ENCODE results near the gene KLK2.

Gene KLK2

DNA sequence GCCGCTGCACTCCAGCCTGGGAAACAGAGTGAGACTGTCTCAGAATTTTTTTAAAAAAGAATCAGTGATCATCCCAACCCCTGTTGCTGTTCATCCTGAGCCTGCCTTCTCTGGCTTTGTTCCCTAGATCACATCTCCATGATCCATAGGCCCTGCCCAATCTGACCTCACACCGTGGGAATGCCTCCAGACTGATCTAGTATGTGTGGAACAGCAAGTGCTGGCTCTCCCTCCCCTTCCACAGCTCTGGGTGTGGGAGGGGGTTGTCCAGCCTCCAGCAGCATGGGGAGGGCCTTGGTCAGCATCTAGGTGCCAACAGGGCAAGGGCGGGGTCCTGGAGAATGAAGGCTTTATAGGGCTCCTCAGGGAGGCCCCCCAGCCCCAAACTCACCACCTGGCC lies at the start of gene KLK2:
KLK2 (plus strand) TSS at position 384 of the 400 bp plus-strand sequence. CDS start 35 bp downstream, outside the sequence.
- no peak for DNase-seq

DNA sequence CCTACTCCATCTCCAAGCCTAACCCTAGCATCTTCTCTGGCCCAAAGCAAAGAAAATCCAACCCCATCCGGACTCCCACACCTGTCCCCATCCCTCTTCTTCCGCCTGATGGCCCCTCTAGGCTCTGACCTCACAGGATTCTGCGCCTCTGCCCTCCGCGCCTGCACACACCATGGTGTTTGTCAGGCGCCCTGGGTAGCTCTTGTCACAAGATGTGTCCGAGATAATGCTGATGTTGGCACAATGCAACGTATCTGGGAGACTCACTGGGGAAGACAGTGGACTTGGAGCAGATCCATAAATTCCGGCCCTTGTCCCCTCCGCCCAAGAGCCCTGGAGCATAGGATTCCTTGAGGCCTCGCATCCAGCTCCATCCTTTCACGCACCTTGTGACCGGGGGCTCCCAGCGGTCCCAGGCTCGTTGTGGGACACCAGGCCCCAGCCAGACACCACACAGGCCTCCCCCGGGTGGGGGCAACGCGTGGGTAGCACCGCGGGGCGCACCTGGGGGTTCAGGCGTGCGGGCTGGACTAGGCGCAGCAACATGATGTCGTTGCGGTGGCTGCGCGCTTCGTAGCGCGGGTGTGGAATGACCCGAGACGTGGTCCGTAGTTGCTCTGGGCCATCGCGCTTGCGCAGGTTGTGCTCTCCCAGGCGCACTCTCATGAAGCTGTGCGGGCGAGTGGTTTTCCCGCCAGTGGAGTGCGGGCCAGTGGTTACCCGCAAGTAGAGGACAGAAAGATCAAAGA lies 46.6 kb upstream of the KLK2 start:
- no peak for DNase-seq

DNA sequence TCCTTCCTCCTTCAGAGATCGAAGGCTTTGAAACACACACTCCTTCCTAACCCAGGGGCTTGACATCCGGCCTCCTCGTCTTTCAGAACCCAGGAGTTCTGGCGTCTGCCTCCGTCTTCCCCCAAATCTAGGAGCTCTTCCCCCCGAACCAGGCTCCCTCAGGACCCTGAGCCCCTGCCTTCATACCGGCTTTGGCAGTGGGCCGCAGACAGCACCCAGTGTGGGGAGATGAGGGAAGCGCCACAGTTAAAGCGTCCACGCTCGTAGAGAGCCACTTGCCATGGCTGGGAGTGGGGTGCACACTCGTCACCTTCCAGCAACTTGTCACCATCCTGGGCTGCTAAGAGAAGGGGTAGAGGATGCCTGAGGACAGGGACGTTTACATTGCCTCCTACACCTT lies 45.8 kb upstream of the KLK2 start:
- no peak for DNase-seq

DNA sequence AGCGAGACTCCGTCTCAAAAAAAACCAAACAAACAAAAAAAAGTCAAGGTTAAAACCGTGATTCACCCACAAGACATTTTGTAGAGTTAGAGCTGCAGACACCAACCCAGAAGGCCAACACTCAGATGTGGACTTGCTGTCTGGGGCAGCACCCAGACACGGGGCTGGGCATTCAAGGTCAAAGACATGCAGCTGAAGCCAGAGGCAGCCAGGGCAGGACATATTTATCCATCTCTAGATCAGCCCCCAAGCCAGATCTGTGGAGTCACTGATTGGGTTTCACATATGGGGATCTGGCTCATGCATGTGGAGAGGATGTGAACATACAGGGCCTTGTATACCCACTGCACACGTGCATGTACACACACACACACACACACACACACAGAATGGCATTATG lies 43.4 kb upstream of the KLK2 start:
- no peak for DNase-seq

DNA sequence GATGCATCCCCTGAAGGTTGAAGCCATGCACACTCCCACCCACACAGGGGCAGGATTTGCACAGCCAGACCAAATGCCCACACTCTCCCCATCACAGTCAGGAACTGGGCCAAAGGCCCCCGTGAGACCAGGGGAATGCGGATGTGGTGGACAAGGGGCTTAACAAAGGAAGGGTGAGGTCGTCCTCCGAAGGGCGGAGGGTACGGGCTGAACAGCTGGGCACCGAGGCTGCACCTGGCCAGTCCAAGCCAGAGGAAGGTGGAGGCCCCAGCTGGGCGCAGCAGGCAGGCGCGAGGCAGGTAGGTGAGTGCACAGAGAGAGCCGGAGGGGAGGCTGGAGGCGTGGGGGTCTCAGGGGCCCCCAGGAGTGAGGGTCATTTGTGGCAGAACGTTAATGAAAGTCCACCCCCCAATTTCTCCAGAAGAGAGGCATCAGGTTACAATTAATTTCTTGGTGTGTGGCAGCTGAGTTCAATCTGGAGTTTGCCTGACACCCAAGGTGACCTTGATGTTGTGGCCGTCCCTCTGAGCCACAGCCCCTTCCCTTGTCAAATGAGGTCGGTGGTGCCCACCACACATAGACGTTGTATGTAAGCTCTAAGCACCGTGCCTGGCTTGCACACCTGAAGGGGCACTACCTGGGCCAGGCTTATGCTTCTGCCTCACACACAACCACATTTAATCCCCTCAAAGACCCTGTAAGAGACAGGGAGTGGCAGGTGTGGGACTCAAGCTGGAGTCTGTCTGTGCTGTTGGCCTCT lies 42.8 kb upstream of the KLK2 start:
- no peak for DNase-seq

DNA sequence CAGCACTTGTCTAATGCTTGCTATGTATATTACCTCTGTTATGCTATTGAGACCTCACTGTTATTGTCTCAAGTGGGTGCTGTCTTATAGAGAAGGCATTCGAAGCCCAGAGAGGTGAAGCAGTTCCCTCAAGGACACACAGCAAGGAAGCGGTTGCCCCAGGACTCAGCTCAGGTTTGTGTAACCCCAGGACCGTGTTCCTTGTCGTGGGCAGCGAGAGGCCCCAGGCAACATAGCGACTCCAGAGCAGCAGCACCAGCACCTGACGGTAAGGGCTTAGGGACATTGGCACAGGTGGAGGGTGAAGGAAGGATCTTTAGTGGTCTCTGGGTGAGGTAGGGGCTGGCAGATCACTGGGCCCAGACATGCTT lies 42.2 kb upstream of the KLK2 start:
- DNase-seq = no peak

DNA sequence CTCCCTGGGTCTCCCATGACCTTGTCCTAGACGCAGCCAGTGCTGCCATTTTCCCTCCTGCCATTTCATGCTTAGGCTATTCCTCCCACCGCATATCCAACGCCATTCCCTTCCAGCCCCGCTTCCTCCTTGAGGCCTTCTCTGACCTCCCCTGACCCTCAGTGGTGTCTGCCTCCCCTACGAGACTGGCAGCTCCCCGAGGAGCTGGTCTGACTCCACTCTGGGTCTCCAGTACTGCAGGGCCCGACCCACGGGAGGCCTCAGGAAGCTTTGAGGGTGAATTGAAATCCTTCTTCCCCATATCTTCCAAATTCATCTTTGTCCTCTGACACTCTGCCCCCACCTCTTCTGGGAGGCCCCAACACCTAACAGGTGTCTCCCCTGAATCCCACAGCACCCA lies 40.6 kb upstream of the KLK2 start:
- no peak for DNase-seq

DNA sequence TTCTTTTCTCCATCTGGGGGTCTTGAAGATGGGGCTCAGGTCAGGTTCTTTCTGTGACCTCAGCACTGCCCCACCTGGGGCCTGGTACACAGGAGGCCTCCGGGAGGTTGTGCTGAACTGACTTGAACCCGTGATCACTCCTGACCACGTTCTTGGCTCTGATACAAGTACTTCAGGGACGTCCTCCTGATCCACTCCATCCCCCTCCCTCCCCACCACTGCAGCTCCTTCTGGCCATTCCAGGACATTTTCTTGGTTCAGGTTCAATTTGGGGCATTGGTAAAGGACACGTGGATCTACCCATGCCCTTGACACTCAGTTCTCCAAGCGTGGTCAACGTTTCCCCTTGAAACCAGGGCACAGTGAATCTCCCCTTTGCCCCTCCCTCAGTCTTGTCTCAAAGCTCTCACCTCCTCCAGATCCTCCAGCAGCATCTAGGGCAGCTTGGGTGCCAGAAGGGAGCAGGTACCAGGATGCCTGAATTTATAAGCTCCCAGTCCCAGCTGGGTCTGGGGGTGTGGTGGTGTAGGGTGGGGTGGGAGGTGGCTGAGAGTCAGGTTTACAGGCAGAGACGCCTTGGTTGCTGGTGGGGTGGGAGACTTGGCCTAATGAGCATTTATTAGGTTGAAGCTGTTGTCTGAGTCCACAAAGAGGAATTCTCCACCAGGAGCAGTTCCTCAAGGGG lies 40.0 kb upstream of the KLK2 start, which contains the start of gene KLK15:
KLK15 (minus strand) TSS at position 458 of the 685 bp plus-strand sequence. CDS start 2,082 bp downstream, outside the sequence.
- DNase-seq = no peak

DNA sequence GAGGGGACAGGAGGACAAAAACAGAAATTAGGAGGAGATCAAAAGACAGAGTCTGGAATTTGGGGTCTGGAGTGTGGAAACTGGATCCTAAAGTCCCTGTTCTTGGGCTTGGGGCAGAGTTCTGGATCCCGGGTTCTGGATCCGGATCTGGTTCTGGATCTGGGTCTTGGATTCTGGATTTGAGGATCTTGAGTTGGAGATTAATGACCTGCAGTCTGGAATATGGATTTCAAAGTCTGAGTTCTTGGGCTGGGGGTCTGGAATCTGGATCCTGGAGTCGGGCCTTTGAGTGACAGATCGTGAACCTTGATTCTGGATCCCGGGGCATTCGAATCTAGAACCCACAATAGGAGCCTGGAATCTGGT lies 39.5 kb upstream of the KLK2 start:
- DNase-seq = no peak

DNA sequence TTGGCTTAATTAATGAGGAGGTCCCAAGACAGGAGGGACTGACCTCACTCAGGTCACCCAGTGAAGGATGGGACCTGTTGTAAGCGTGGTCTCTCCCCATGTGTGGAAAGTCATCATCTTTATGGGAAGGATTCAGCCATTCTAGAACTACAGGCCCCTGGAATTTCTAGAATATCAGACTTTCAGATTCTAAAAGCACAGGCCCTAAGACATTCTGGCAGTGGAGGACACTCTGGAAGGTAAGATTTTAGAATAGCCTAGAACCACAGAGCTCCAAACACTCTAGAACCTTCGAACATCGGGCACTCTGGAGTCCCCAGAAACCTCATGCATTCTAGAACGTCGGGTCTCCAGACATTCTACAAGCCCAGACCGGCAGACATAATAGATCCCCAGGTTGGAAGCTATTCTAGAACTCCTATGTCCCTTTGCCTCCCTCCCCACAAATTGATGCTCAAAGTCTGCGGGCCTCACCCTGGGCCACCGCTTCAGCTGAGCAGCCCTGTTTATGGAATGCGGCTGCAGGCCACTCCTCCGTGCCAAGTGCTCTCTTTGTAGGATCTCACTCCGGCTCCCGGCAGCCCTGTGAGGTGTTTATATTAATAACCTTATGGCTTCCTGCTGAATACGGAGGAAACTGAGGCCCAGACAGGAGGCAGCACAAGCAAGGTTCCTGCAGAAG lies 38.0 kb upstream of the KLK2 start:
- DNase-seq = no peak

DNA sequence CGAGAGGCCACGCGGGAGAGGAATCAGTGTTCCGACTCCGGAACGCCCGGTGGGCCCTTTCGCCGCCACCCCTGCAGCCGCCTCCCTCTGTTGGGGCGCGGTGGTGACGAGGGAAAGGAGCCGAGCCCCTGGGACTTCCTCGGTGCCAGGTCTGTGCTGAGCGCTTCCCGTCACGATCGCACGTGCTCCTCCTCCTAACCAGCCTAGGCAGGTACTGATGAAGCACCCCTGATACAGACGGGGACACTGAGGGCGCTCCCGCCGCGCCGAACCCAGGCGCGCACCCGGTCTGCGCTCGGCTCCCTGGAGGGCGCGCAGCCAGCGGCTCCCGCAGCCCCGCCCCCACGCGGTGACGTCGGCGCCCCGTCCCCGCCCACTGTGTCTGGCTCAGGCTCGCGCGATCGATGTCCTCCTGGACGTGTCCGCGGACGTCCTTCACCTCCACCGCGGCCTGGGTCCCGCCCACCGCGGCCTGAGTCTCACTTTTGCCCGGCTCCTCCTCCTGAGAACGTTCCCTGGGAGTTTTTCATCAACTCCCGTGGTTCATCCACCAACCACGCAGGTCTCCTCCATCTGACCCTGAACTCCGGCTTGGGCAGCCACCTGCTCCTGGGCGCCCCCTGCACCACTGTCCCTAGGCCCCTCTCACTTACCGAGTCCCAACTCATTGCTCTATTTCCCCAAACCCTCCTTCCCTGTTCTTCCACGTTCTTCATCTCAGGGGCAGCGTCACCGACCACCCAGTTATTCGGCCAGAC lies 37.3 kb upstream of the KLK2 start:
- no peak for DNase-seq

DNA sequence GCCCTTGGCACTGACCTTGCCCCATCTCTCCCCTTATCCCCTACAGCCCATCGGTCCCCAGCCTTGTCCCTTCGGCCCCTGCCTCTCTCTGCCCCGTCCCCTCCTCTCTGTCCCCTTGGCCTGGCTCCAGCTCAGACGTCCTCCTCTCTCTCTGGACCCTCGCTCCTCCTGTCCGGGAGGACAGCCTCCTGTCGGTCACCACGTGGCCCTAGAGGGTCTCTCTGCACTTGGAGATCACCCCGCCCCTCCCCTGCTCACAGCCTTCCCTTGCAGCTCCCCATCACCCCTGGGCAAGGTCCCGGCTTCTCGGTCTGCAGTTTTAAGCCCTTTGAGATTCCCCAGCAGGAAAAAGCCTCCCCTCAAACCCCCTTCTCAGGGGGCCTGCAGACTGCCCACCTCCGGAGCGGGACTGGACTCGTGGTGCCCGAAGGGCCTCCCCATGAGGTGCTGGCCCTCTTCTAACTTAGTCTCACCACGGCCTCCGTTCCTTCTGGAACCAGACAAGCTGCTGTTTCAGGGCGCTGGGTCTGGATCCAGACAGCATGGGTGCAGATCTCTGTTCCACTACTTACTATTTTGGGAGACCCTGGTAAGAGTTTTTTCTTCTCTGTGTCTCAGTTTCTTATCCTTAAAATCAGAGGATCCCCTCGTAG lies 36.6 kb upstream of the KLK2 start:
- no peak for DNase-seq

DNA sequence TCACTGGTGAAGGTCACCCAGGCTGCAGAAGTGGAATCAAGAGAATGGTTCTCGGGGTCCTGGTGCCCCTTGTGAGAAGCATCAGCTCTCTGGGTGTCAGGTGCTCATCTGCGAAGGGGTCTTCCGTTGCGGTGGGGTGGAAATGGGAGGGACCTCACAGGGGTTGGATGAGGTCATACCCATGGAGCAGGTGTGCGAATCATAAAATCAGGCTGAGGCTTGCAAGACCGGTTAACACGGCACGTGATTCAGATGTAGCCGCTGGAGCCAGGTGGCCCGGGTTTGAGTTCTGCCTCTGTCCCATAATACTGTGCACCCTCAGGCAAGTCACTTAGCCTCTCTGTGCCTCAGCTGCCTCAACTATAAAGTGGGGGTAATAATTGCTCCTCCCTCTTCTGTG lies 35.9 kb upstream of the KLK2 start:
- no peak for DNase-seq

DNA sequence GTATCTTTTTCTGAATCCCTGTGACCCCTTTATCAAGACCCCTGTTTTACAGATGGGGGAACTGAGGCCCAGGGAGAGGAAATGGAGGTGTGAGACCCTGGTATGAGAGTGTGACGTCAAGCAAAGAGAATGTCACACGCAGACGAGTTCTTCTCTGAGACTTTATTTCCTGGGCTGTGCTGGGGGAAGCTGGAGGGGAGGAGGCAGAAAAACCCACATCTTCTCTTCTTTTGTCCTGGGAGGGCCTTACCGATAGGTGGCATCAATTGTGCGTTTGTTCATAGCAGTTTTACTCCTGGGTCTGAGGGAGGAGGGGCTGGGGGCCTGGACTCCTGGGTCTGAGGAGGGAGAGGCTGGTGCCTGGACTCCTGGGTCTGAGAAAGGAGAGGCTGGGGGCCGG lies 35.0 kb upstream of the KLK2 start:
- DNase-seq = no peak

DNA sequence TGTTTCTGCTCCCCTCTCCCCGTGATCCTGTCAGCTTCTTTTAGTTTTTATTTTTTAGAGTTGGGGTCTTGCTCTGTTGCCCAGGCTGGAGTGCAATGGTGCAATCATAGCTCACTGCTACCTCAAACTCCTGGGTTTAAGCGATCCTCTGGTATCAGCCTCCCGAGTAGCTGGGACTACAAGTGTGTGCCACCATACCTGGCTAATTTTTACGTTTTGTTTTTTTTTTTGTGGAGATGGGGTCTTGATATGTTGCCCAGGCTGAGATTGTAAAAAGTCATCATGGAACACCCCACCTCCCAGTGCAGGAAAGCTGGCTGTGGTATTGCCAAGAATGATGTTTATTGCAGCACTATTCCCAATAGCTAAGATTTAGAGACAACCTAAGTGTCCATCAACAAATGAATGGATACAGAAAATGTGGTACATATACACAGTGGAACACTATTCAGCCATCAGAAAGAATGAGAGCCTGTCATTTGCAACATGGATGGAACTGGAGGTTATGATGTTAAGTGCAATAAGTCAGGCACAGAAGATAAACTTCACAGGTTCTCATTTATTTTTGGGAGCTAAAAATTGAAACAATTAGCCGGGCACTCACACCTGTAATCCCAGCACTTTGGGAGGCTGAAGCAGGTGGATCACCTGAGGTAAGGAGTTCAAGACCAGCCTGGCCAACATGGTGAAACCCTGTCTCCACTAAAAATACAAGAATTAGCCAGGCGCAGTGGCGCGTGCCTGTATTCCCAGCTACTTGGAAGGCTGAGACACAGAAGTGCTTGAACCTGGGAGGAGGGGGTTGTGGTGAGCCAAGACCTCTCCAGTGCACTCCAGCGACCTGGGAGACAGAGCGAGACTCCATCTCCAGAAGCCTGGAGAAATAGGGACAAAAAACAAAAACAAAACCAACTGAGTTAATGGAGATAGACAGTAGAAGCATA lies 33.3 kb upstream of the KLK2 start:
- no peak for DNase-seq

DNA sequence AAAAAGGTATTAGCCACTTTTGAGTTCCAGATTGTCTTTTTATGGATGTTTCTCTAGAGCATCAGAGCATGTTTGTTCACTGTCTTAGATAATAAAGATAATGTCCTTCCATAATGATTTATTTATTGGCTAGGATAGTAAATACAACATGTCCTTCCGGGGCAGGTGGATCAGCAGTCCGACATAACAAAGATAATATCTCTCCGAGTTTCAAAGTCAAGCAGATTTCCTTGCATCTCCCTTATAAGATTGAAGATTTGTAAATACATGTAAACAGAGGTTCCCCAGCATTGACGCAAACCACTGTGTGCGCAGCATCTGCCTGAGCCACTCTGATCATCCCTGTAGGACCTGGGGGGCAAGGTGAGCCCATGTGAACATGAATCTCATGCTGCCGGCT lies 31.1 kb upstream of the KLK2 start:
- no peak for DNase-seq

DNA sequence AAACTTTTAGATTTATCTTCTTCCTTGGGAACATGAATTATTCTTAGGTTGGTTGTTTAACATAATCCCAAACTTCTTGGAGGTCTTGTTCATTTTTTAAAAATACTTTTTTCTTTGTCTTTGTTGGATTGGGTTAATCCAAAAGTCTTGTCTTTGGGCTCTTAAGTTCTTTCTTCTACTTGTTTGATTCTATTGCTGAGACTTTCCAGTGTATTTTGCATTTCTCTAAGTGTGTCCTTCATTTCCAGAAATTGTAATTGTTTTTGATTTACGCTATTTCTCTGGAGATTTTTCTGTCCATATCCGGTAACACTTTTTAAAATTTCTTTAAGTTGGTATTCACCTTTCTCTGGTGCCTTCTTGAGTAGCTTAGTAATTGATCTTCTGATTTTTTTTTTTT lies 30.0 kb upstream of the KLK2 start:
- DNase-seq = no peak

DNA sequence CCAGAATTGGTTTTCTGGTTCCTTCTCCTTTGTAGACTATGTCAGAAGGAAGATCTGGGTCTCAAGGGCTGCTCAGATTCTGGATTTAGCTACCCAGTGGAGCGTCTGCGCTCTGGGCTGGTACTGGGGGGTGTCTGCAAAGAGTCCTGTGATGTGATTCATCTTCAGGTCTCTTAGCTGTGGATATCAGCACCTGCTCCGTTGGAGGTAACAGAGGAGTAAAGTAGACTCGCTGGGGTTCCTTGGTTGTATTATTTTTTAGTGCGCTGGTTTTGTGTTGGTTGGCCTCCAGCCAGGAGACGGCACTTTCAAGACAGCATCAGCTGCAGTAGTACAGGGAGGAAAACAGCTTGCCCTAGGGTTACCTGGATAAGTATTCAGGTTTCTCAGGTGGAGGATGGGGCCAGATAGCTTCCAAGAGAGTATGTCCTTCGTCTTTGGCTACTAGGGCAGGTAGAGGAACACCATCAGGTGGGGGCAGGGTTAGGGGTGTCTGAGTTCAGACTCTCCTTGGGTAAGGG lies 29.5 kb upstream of the KLK2 start:
- DNase-seq = no peak

DNA sequence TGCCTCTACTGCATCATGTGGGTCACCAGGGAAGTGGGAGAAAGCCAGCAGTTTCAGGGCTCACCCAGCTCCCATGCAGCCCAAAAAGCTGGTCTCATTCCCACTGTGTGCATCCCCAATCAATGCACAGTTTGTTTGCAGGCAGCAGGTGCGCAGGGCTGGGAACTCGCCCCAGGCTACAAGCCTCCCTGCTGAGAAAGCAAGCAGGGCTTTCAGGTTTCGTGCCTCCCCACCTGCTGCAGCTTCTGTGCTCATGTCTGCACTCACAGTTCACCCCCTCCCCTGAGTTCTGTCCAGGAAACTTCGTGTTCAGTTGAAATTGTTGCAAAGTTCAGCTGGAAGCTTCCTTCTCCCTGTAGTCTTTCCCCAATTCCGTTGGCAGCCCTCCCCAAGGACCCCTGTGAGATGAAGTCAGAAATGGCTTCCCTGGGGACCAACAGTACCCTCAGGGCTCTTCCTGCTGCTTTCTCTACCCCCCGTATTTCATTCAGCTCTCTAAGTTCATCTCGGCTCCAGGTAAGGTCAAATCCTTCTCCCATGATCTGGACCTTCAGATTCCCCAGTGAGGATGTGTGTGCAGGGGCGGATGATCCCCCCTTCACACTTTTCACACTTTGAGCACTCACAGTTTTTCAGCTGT lies 28.8 kb upstream of the KLK2 start:
- peak; percentile 64 for DNase-seq

DNA sequence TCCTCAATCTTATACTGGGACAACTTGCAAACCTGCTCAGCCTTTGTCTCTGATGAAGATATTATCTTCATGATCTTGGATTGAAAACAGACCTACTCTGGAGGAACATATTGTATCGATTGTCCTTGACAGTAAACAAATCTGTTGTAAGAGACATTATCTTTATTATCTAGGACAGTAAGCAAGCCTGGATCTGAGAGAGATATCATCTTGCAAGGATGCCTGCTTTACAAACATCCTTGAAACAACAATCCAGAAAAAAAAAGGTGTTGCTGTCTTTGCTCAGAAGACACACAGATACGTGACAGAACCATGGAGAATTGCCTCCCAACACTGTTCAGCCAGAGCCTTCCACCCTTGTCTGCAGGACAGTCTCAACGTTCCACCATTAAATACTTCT lies 22.5 kb upstream of the KLK2 start:
- no peak for DNase-seq
